ENCODE measurements around the gene FJX1.

The FJX1 gene

GRCh38 chr11:35624781-35625180, 6.5 kb downstream of the FJX1 start:
- Histone ChIP-seq H2AFZ (ENCODE audit: low read depth) (no peak overlapping the region), H3K4me1 (ENCODE audit: low read depth, poor library complexity, severe bottlenecking) (peaks cover 21% of the 10 kb centered on the region), H3K9ac (no peak overlapping the region), H3K27me3 (ENCODE audit: insufficient read depth, low read depth) (no peaks in the 10 kb centered on the region), H3K36me3 (ENCODE audit: insufficient read depth) (no peaks in the 10 kb centered on the region), H3K4me3 (IDR thresholded peaks at IDR 0.05; ENCODE audit: insufficient read depth, low read depth, low read length) (no peak overlapping the region), H4K20me1 (ENCODE audit: insufficient read depth) (no peaks in the 10 kb centered on the region), H3K27ac (no peak overlapping the region), H3K4me2 (no peak overlapping the region), H3K79me2 (ENCODE audit: insufficient read depth, low read depth) (peaks cover 18% of the 10 kb centered on the region; the same call in 1 of the 2 replicates)
- no peak for TF ChIP-seq CTCF (conservative IDR thresholded peaks at IDR 0.05; ENCODE audit: low read depth, low read length)

- no peaks in the 10 kb centered on the region for H4K20me1 ChIP-seq (ENCODE audit: insufficient read depth)
- H2AFZ ChIP-seq (ENCODE audit: low read depth), result no peak overlapping the region
- no peaks in the 10 kb centered on the region for H3K36me3 ChIP-seq (ENCODE audit: insufficient read depth)
- no peak overlapping the region for H3K4me2 ChIP-seq
- peaks cover 11% of the 10 kb centered on the region for H3K4me1 ChIP-seq (ENCODE audit: low read depth, poor library complexity, severe bottlenecking)
- no peaks in the 10 kb centered on the region for H3K27me3 ChIP-seq (ENCODE audit: insufficient read depth, low read depth)
- no peak overlapping the region for H3K9ac ChIP-seq
- no peak for TF ChIP-seq CTCF (conservative IDR thresholded peaks at IDR 0.05; ENCODE audit: low read depth, low read length)
- no peak overlapping the region for H3K4me3 ChIP-seq (IDR thresholded peaks at IDR 0.05; ENCODE audit: insufficient read depth, low read depth, low read length)
- no peak overlapping the region for H3K27ac ChIP-seq
- H3K79me2 ChIP-seq (ENCODE audit: insufficient read depth, low read depth), result peaks cover 2% of the 10 kb centered on the region; the same call in 1 of the 2 replicates
Observed at GRCh38 chr11:35626501-35626900, 8.2 kb downstream of the FJX1 start.

GRCh38 chr11:35629511-35629910, 11.3 kb downstream of the FJX1 start:
- H3K27ac ChIP-seq, result no peak overlapping the region

GRCh38 chr11:35629914-35630313, 11.7 kb downstream of the FJX1 start:
- no peaks in the 10 kb centered on the region for H4K20me1 ChIP-seq (ENCODE audit: insufficient read depth)
- H3K27me3 ChIP-seq (ENCODE audit: insufficient read depth, low read depth), result no peaks in the 10 kb centered on the region
- no peak overlapping the region for H3K4me2 ChIP-seq
- no peaks in the 10 kb centered on the region for H3K36me3 ChIP-seq (ENCODE audit: insufficient read depth)
- no peaks in the 10 kb centered on the region for H3K4me1 ChIP-seq (ENCODE audit: low read depth, poor library complexity, severe bottlenecking)
- no peak overlapping the region for H3K4me3 ChIP-seq (IDR thresholded peaks at IDR 0.05; ENCODE audit: insufficient read depth, low read depth, low read length)
- H3K27ac ChIP-seq, result no peak overlapping the region
- no peaks in the 10 kb centered on the region for H3K79me2 ChIP-seq (ENCODE audit: insufficient read depth, low read depth)
- no peak for TF ChIP-seq CTCF (conservative IDR thresholded peaks at IDR 0.05; ENCODE audit: low read depth, low read length)
- no peak overlapping the region for H3K9ac ChIP-seq
- H2AFZ ChIP-seq (ENCODE audit: low read depth), result no peak overlapping the region

More at GRCh38 chr11:35629511-35629910, 11.3 kb downstream of the FJX1 start:
- Histone ChIP-seq H3K4me2 (no peak overlapping the region), H3K4me3 (IDR thresholded peaks at IDR 0.05; ENCODE audit: insufficient read depth, low read depth, low read length) (no peak overlapping the region), H2AFZ (ENCODE audit: low read depth) (no peak overlapping the region), H4K20me1 (ENCODE audit: insufficient read depth) (no peaks in the 10 kb centered on the region), H3K4me1 (ENCODE audit: low read depth, poor library complexity, severe bottlenecking) (no peaks in the 10 kb centered on the region), H3K9ac (no peak overlapping the region), H3K27me3 (ENCODE audit: insufficient read depth, low read depth) (no peaks in the 10 kb centered on the region), H3K79me2 (ENCODE audit: insufficient read depth, low read depth) (no peaks in the 10 kb centered on the region), H3K36me3 (ENCODE audit: insufficient read depth) (no peaks in the 10 kb centered on the region)
- no peak for TF ChIP-seq CTCF (conservative IDR thresholded peaks at IDR 0.05; ENCODE audit: low read depth, low read length)

Data from KMS-11 (cell line).